Stomach smooth muscle (tissue), 2 donors: ENCODE results near the gene DACH1.

Source experiments
- H3K27ac ChIP-seq: one replicate; pipeline ENCODE4 v1.7.0; 2013; ENCODE audit warnings: mild to moderate bottlenecking, low read length, inconsistent platforms
- H3K27me3 ChIP-seq, 2 donors: one replicate each; pipeline ENCODE4 v1.7.0; 2013; ENCODE audit warnings: low read length in 2 of 2; ENCODE audit not compliant: insufficient read depth in 2 of 2, control insufficient read depth in 1 of 2
- H3K36me3 ChIP-seq, 2 donors: one replicate each; pipeline ENCODE4 v1.7.0; 2013; ENCODE audit warnings: low read length in 2 of 2; ENCODE audit not compliant: control insufficient read depth in 2 of 2, insufficient read depth in 2 of 2
- H3K4me1 ChIP-seq: one replicate; pipeline ENCODE4 v1.7.0; 2013; ENCODE audit warnings: low read length; ENCODE audit not compliant: control insufficient read depth, insufficient read depth
- H3K4me3 ChIP-seq, 2 donors: one replicate each; pipeline ENCODE4 v1.7.0; 2013; ENCODE audit warnings: low read length in 2 of 2
- H3K9ac ChIP-seq, 2 donors: one replicate each; pipeline ENCODE4 v1.7.0; 2013; ENCODE audit warnings: low read length in 2 of 2, mild to moderate bottlenecking in 1 of 2
- H3K9me3 ChIP-seq, 2 donors: one replicate each; pipeline ENCODE4 v1.7.0; 2013; ENCODE audit warnings: low read length in 2 of 2; ENCODE audit not compliant: control insufficient read depth in 2 of 2
- donor health status: healthy.
- donor health status: Pancreatic carcinoma.

Gene DACH1

DNA sequence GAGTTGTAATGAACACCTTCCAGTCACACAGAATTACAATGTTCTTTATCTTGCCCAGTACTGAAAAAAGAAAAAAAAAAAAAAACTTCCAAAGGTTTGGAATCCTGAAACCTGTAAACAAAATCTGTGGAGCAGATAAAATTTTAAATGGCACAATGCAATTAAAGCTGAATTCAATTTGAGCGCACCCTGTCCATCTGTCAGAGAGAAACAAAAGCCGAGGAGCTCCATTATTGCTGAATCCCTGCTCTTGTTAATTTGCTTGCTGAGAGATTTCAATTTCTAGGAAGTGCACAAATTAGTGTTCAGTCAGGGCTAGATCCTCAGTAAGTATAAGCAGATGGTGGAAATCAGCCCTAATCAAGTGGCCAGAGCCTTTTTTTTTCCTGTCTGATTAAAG lies 65.2 kb downstream of the DACH1 start:
- no peak overlapping the region for H3K4me3 ChIP-seq
- no peaks in the 10 kb centered on the region for H3K4me1 ChIP-seq
- no peaks in the 10 kb centered on the region for H3K9me3 ChIP-seq
- no peak overlapping the region for H3K9ac ChIP-seq
- no peak overlapping the region for H3K27ac ChIP-seq
- no peaks in the 10 kb centered on the region for H3K27me3 ChIP-seq
- no peaks in the 10 kb centered on the region for H3K36me3 ChIP-seq

DNA sequence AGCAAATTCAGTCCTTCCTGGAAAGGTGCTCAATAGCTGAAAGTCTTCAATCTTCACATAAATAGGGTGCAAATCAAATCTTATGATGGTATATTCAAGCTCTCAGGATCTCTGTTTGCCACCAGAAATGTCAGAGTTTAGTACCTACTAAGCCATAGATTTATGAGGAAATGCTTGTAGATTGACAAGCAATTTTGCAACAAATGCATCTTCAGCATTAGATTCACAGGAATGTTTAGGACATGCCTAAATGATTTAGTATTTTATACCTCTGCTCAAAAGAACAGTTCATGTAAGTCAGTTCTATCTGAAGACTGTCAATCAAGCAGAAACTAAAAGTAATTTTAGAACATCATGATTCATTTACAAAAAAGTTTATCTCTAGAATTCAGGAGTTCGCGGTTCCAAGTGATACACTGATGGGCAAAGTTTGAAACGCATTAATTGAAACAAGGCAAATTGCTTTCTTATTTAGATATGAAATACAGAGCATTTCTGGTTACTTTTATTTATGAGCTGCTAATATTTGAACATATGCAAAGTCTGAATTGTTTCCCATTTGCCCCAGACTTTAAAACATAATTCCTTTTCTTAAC lies 65.7 kb downstream of the DACH1 start:
- no peak overlapping the region for H3K9ac ChIP-seq
- H3K4me3 ChIP-seq, result no peak overlapping the region
- H3K9me3 ChIP-seq, result no peaks in the 10 kb centered on the region
- H3K4me1 ChIP-seq, result no peaks in the 10 kb centered on the region
- no peaks in the 10 kb centered on the region for H3K27me3 ChIP-seq
- no peaks in the 10 kb centered on the region for H3K36me3 ChIP-seq
- H3K27ac ChIP-seq, result no peak overlapping the region

DNA sequence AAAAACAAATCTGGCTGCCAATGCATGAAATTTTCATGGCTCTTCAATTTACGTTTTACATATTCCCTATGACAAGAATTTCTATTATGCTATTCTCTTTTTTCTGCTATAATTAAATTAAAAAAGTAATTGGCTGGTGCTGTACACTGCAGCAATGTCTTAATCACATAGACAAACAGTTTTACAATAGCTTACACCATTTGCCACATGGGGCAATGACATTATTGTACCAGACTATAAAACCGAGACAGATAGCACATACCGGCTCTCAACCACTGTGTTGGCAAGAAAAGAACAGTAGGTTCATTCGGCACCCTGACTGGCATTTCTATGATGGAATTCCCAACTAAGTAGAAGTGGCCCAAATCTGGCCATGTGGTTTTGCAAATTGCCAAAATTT lies 67.7 kb downstream of the DACH1 start:
- no peaks in the 10 kb centered on the region for H3K27me3 ChIP-seq
- H3K4me3 ChIP-seq, result no peak overlapping the region
- H3K9me3 ChIP-seq, result no peaks in the 10 kb centered on the region
- no peaks in the 10 kb centered on the region for H3K36me3 ChIP-seq
- H3K4me1 ChIP-seq, result no peaks in the 10 kb centered on the region
- H3K27ac ChIP-seq, result no peak overlapping the region
- no peak overlapping the region for H3K9ac ChIP-seq

DNA sequence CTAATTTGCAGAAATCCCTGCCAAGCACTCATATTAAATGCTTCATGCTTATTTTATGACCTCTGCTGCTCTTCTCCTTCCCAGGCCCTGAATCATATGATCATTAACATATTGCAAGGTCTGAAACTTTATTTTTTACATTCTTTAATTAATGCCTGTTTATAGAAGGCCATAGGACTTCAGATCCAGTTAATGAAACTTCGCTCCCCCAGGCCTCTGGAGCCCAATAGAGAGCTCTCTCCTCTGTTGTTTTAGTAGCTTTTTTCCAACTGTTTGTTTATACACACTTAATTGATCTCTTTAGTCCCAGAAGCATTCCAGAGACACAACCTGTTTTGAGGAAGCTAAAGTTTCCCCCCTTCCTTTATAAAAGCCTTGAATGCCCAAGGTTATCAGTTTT lies 68.3 kb downstream of the DACH1 start:
- Histone ChIP-seq H3K27me3 (no peaks in the 10 kb centered on the region), H3K9me3 (no peaks in the 10 kb centered on the region), H3K36me3 (no peaks in the 10 kb centered on the region), H3K27ac (no peak overlapping the region), H3K4me1 (no peaks in the 10 kb centered on the region), H3K9ac (no peak overlapping the region), H3K4me3 (no peak overlapping the region)

DNA sequence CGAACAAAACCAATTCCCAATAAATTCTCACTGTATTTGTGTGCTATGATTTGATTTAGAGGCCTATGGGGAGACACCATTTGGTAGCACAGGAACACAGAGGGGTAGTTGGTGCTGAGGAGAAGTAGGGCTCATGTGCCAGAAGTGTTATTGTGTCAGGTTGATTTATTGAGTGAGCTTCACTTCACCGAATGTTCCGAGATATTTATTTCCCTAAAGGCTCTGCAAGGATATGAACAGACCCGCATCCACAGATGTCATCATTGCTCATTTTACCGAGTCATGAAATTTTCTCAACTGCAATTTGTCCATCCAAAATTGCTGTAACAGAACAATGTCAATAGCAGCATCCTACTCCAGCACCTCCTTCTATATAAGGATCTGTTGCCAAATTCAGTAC lies 69.5 kb downstream of the DACH1 start:
- no peak overlapping the region for H3K27ac ChIP-seq
- no peaks in the 10 kb centered on the region for H3K36me3 ChIP-seq
- H3K4me1 ChIP-seq, result no peaks in the 10 kb centered on the region
- H3K9ac ChIP-seq, result no peak overlapping the region
- H3K4me3 ChIP-seq, result no peak overlapping the region
- no peaks in the 10 kb centered on the region for H3K9me3 ChIP-seq
- no peaks in the 10 kb centered on the region for H3K27me3 ChIP-seq

DNA sequence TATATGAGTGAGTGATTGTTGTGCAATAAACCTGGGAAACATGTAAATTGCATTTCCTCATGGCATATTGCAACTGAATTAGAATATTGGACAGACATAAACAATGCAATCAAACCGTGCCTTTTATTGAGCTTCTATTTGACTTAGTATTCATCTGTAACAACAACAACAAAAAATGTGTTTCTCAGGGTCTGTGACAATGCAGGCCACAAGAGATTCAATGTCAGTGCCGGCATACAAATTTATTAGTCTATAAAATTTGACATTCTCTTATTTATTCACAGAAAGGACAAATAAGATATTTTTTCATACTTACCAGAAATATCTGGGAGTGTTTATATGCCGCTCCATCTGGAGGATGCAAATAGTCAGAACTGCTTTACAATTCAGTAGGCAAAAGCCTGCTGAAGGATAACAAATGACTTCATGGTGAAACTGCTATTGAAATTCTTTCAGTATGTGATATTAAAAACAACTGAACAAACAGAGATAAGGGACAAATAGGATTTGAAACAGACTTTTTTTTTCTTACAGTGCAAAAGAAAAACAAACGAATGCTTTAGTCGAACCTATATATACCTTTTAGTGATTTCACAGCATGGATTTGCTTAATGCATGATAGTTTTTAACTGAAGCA lies 77.2 kb downstream of the DACH1 start:
- Histone ChIP-seq H3K9ac (no peak overlapping the region), H3K27ac (no peak overlapping the region), H3K36me3 (no peaks in the 10 kb centered on the region), H3K4me3 (no peak overlapping the region), H3K9me3 (no peaks in the 10 kb centered on the region), H3K27me3 (no peaks in the 10 kb centered on the region), H3K4me1 (no peaks in the 10 kb centered on the region)

DNA sequence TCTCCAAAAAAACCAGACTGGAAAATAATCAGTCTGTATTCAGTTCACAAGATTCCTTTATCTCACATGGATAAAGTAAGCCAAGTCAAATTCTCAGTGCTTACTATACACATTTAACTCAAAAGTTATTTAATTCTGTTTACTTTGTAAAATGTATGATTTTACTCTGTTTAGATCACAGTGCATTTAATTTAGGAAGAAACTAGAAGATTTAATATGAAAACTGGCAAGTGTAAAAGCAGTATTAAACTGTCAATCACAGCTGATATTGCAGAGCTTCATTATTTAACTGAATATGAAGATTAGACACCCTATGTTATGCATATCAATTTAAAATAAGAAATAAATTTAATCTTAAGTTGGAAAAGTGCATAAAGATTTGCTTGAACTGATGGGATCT lies 78.0 kb downstream of the DACH1 start:
- no peaks in the 10 kb centered on the region for H3K9me3 ChIP-seq
- H3K36me3 ChIP-seq, result no peaks in the 10 kb centered on the region
- no peak overlapping the region for H3K27ac ChIP-seq
- H3K27me3 ChIP-seq, result no peaks in the 10 kb centered on the region
- H3K4me1 ChIP-seq, result no peaks in the 10 kb centered on the region
- H3K9ac ChIP-seq, result no peak overlapping the region
- no peak overlapping the region for H3K4me3 ChIP-seq

DNA sequence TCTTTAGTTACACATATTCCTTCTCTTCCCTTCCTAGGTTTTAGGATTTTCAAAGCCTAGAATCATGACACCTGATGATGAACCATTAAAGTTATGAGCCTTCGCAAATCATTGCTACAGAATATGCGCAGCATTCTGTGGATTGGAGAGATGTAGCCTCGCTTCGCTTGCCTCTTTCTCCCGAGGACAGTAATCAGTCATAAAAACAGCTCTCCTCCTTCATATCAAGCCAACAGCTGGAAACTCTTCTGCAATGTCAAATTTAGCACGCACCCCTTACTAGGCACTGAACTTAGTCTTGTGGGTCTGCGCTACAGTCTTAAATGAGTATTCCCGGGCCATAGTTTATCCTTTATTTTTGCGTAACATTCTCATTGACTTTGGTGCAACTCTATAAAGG lies 79.6 kb downstream of the DACH1 start:
- no peaks in the 10 kb centered on the region for H3K27me3 ChIP-seq
- no peaks in the 10 kb centered on the region for H3K4me1 ChIP-seq
- H3K9ac ChIP-seq, result no peak overlapping the region
- no peaks in the 10 kb centered on the region for H3K9me3 ChIP-seq
- H3K36me3 ChIP-seq, result no peaks in the 10 kb centered on the region
- H3K27ac ChIP-seq, result no peak overlapping the region
- no peak overlapping the region for H3K4me3 ChIP-seq

DNA sequence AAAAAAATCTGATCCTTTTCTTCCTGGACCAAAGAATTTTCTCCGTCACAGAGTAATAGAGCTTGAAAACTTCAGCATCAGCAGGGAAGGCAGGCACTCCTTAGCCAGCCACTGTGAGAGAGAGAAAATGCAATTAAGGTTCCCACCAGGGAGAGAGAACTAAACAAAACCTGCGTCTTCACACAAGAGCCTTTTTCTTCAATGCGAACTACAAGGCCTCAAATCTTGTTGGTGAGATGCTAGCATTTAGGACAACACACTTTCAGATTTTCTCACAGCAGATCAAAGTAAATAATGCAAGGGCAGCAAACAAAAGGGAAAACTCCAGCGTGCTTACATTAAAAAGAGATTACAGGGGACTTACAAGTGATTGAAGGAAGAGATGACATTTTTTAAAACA lies 80.1 kb downstream of the DACH1 start:
- no peak overlapping the region for H3K9ac ChIP-seq

DNA sequence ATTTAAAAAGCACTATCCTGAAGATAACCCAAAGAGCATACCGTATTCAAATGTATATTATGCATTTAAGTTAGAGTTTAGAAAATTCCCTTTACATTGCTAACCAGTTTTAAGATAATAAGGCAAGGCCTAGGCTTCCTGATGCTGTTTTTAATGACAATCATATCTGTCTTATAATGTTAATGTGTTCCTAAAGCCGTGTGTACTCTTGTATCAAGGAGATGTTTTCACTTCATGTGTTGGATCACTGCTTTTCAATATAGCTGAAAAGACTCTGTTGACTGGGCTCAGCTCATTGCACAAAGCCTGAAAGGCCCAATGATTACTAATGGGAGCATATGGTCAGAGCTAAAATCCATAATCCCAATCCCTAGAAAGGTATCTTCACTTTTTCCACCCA lies 81.6 kb downstream of the DACH1 start:
- Histone ChIP-seq H3K36me3 (no peaks in the 10 kb centered on the region), H3K4me3 (no peak overlapping the region), H3K27ac (no peak overlapping the region), H3K27me3 (no peaks in the 10 kb centered on the region), H3K9ac (no peak overlapping the region), H3K4me1 (no peaks in the 10 kb centered on the region), H3K9me3 (no peaks in the 10 kb centered on the region)

More for the DNA sequence above, 80.1 kb downstream of the DACH1 start:
- Histone ChIP-seq H3K4me1 (no peaks in the 10 kb centered on the region), H3K4me3 (no peak overlapping the region), H3K36me3 (no peaks in the 10 kb centered on the region), H3K9me3 (no peaks in the 10 kb centered on the region), H3K27ac (no peak overlapping the region), H3K27me3 (no peaks in the 10 kb centered on the region)

DNA sequence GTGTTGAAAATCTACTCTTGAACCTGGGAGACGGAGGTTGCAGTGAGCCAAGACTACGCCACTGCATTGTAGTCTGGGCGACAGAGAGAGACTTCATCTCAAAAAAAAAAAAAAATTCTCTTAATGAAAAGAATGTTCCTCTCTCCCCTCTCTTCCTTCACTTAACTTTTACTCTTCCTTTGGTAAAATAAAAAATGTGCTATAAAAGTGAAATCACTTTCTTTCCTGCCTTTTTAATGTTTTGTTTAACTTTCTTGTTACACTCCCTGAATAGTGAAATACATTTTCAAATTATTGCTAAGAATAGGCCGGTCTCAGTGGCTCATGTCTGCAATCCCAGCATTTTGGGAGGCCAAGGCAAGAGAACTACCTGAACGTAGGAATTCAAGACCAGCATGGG lies 86.5 kb downstream of the DACH1 start:
- no peaks in the 10 kb centered on the region for H3K27me3 ChIP-seq
- H3K9me3 ChIP-seq, result no peaks in the 10 kb centered on the region
- H3K4me3 ChIP-seq, result no peak overlapping the region
- H3K27ac ChIP-seq, result no peak overlapping the region
- H3K4me1 ChIP-seq, result no peaks in the 10 kb centered on the region
- no peaks in the 10 kb centered on the region for H3K36me3 ChIP-seq
- H3K9ac ChIP-seq, result no peak overlapping the region
